HepG2 (cell line): ENCODE results near the gene MLN. TPM values are rescaled to one million over a fixed set of nuclear protein-coding genes. Genes with fewer than 3 reads are reported as not detected.

Source experiments
- ATF2 ChIP-seq: sonication (generic); formaldehyde crosslinking; IDR thresholded peaks from 2 replicates; pipeline ENCODE4 v1.4.0; 2020; ENCODE audit warnings: missing genetic modification reagents
- CSRNP1 ChIP-seq: sonication (generic); formaldehyde crosslinking; IDR thresholded peaks from 2 replicates; pipeline ENCODE4 v1.8.1; 2023; ENCODE audit warnings: mild to moderate bottlenecking, missing genetic modification reagents
- GATAD1 ChIP-seq: IDR thresholded peaks from 2 replicates; pipeline ENCODE4 v1.6.1; 2016; ENCODE audit warnings: missing genetic modification reagents, missing compliant biosample characterization
- GFI1 ChIP-seq: sonication (generic); formaldehyde crosslinking; IDR thresholded peaks from 2 replicates; pipeline ENCODE4 v1.5.0; 2020; ENCODE audit warnings: missing genetic modification reagents, mild to moderate bottlenecking, borderline replicate concordance
- GMEB1 ChIP-seq: sonication (generic); formaldehyde crosslinking; IDR thresholded peaks from 2 replicates; pipeline ENCODE4 v1.5.1; 2020; ENCODE audit warnings: missing genetic modification reagents, mild to moderate bottlenecking, borderline replicate concordance
- IRF2 ChIP-seq: IDR thresholded peaks from 2 replicates; pipeline ENCODE4 v1.6.1; 2018; ENCODE audit warnings: missing genetic modification reagents, missing compliant biosample characterization
- KDM1A ChIP-seq: IDR thresholded peaks from 2 replicates; pipeline ENCODE4 v1.6.1; 2016; ENCODE audit warnings: missing compliant biosample characterization
- KLF9 ChIP-seq: IDR thresholded peaks from 2 replicates; pipeline ENCODE4 v1.6.1; 2016; ENCODE audit warnings: low read depth
- MIER2 ChIP-seq: IDR thresholded peaks from 2 replicates; pipeline ENCODE4 v1.6.1; 2016; ENCODE audit warnings: missing biosample characterization, missing genetic modification reagents
- MTA3 ChIP-seq: sonication (generic); formaldehyde crosslinking; IDR thresholded peaks from 2 replicates; pipeline ENCODE4 v1.4.0; 2020; ENCODE audit warnings: missing genetic modification reagents
- MTF2 ChIP-seq: sonication (generic); formaldehyde crosslinking; IDR thresholded peaks from 2 replicates; pipeline ENCODE4 v1.5.0; 2020; ENCODE audit warnings: missing genetic modification reagents, borderline replicate concordance
- NR2C2 ChIP-seq: sonication (generic); formaldehyde crosslinking; IDR thresholded peaks from 2 replicates; pipeline ENCODE4 v1.4.0; 2020; ENCODE audit warnings: missing genetic modification reagents, mild to moderate bottlenecking, moderate library complexity, borderline replicate concordance
- NR2F6 ChIP-seq, 2 experiments: IDR thresholded peaks; 2 replicates each; pipeline ENCODE4 v1.6.1; 2016; ENCODE audit warnings: antibody characterized with exemption in 1 of 2, mild to moderate bottlenecking in 1 of 2
- REXO4 ChIP-seq: sonication (generic); formaldehyde crosslinking; IDR thresholded peaks from 2 replicates; pipeline ENCODE4 v1.8.0; 2022; ENCODE audit warnings: missing genetic modification reagents, mild to moderate bottlenecking, borderline replicate concordance
- RFX5 ChIP-seq: IDR thresholded peaks from 2 replicates; pipeline ENCODE4 v1.6.1; 2011; ENCODE audit warnings: low read depth, low read length, improper control_type of control experiment
- SP4 ChIP-seq: sonication (generic); formaldehyde crosslinking; IDR thresholded peaks from 2 replicates; pipeline ENCODE4 v1.8.1; 2023; ENCODE audit warnings: mild to moderate bottlenecking, missing genetic modification reagents
- TFE3 ChIP-seq: IDR thresholded peaks from 2 replicates; pipeline ENCODE4 v1.6.1; 2016
- ZBTB10 ChIP-seq: sonication (generic); formaldehyde crosslinking; IDR thresholded peaks from 2 replicates; pipeline ENCODE4 v1.4.0; 2020; ENCODE audit warnings: missing genetic modification reagents, borderline replicate concordance
- ZNF33B ChIP-seq: sonication (generic); formaldehyde crosslinking; IDR thresholded peaks from 2 replicates; pipeline ENCODE4 v1.5.1; 2020; ENCODE audit warnings: mild to moderate bottlenecking, missing genetic modification reagents
- ZNF746 ChIP-seq: sonication (generic); formaldehyde crosslinking; IDR thresholded peaks from 2 replicates; pipeline ENCODE4 v1.8.0; 2022; ENCODE audit warnings: mild to moderate bottlenecking, missing genetic modification reagents
- polyA plus RNA-seq, 8 experiments: library from polyadenylated mRNA; depleted of rRNA in 3 of 8; stranded (reverse) in 7 of 8; unstranded in 1 of 8; fragments of >200 nt; fragmentation: Illumina TruSeq in 4 of 8; extraction: Trizol in 4 of 8; gene quantifications; 2 replicates each; pipeline versions ENCODE4 v1.2.1 to v1.2.3, GENCODE V29; 2011 to 2016; ENCODE audit warnings: low read depth in 4 of 8, missing spikeins in 1 of 8, mixed read lengths in 1 of 8; ENCODE audit not compliant: insufficient read depth in 1 of 8
- total RNA-seq, 5 experiments: library from RNA; depleted of rRNA; stranded (reverse); fragments of >200 nt; fragmentation: Illumina TruSeq; extraction: Trizol; gene quantifications; 2 replicates each; pipeline ENCODE4 v1.2.3, GENCODE V29; 2016; ENCODE audit warnings: low read depth in 1 of 5

Gene MLN
- total and polyA plus RNA-seq, 2 of the 13 experiments (the other 11 are each of a cell fraction or from before 2014, with no cell fraction given) = not detected

- peak; percentile 59; the same call in 1 of the 2 replicates for TF ChIP-seq GFI1
- peak; percentile 73; the same call in 1 of the 2 replicates for TF ChIP-seq CSRNP1 (CRISPR knock-in tag)
- TF ChIP-seq MIER2 (CRISPR knock-in tag) = peak; percentile 82
- TF ChIP-seq MTA3 (CRISPR knock-in tag) = no peak
- no peak for TF ChIP-seq REXO4 (CRISPR knock-in tag)
- no peak for TF ChIP-seq GMEB1 (CRISPR knock-in tag)
- TF ChIP-seq NR2F6 (IDR thresholded peaks at IDR 0.05) = peak; percentile 91
- TF ChIP-seq NR2F6 (CRISPR knock-in tag; IDR thresholded peaks at IDR 0.05) = peak; percentile 80
- TF ChIP-seq ZNF33B (CRISPR knock-in tag) = no peak
- TF ChIP-seq TFE3 (CRISPR knock-in tag) = peak; percentile 77
- peak; percentile 73 for TF ChIP-seq RFX5
- peak; percentile 71; the same call in 1 of the 2 replicates for TF ChIP-seq ATF2 (CRISPR knock-in tag)
- no peak for TF ChIP-seq KDM1A (CRISPR knock-in tag)
- TF ChIP-seq NR2C2 = peak; percentile 89
- no peak for TF ChIP-seq SP4 (CRISPR knock-in tag)
- peak; percentile 61; the same call in 1 of the 2 replicates for TF ChIP-seq ZNF746
- peak; percentile 84 for TF ChIP-seq IRF2 (CRISPR knock-in tag)
- TF ChIP-seq MTF2 (CRISPR knock-in tag) = no peak
- peak; percentile 30; the same call in 1 of the 2 replicates for TF ChIP-seq ZBTB10 (CRISPR knock-in tag)
- TF ChIP-seq GATAD1 (CRISPR knock-in tag) = peak; percentile 63; the same call in 1 of the 2 replicates
- no peak for TF ChIP-seq KLF9
These were observed 36.5 kb upstream of the MLN start (continued) for GRCh38 chr6:33840048-33840926.
